H1 (cell line): ENCODE results near the gene FHDC1. TPM values are rescaled to one million over a fixed set of nuclear protein-coding genes. Genes with fewer than 3 reads are reported as not detected.

ENCODE experiments used
- EGR1 ChIP-seq: IDR thresholded peaks from 2 replicates; pipeline ENCODE4 v1.6.1; 2011; ENCODE audit warnings: low read depth, low read length, borderline replicate concordance
- GTF2F1 ChIP-seq: IDR thresholded peaks from 2 replicates; pipeline ENCODE4 v1.6.1; 2012; ENCODE audit warnings: low read depth, low read length, improper control_type of control experiment, borderline replicate concordance
- JUND ChIP-seq: IDR thresholded peaks from 2 replicates; pipeline ENCODE4 v1.6.1; 2011; ENCODE audit warnings: mild to moderate bottlenecking, improper control_type of control experiment, low read length
- TAF1 ChIP-seq: IDR thresholded peaks from 2 replicates; pipeline ENCODE4 v1.6.1; 2011; ENCODE audit warnings: mild to moderate bottlenecking, low read depth, low read length
- ZNF274 ChIP-seq: IDR thresholded peaks from 2 replicates; pipeline ENCODE4 v1.7.0; 2012; ENCODE audit warnings: low read length, borderline replicate concordance; ENCODE audit errors: extremely low read depth
- polyA plus RNA-seq, 7 experiments: library from polyadenylated mRNA; depleted of rRNA in 3 of 7; stranded (reverse) in 5 of 7; unstranded in 2 of 7; fragments of >200 nt in 5 of 7; fragments of 200-250 nt in 2 of 7; gene quantifications; 1 replicate in 5 of 7; 2 replicates in 1 of 7; 4 replicates in 1 of 7; pipeline versions ENCODE4 v1.2.1 to v1.2.3, GENCODE V29; 2011 to 2013; ENCODE audit warnings: missing spikeins in 2 of 7, mixed read lengths in 2 of 7
- total RNA-seq: library from RNA; stranded (reverse); fragmentation: NEBNext Ultra II Directional; extraction: Animal tissue kit (Norgen Biotek cat#: 25700); gene quantifications from 2 replicates; pipeline ENCODE4 v1.2.1, GENCODE V29; 2021
- TF ChIP-seq, protein P1 (sequence below): IDR thresholded peaks from 2 replicates; pipeline ENCODE4 v1.6.1; 2011; ENCODE audit warnings: low read length, improper control_type of control experiment

Gene FHDC1
- total and polyA plus RNA-seq, 2 of the 8 experiments (the other 6 are each of a cell fraction or from before 2014, with no cell fraction given) = 6.4 to 28.6 TPM

DNA sequence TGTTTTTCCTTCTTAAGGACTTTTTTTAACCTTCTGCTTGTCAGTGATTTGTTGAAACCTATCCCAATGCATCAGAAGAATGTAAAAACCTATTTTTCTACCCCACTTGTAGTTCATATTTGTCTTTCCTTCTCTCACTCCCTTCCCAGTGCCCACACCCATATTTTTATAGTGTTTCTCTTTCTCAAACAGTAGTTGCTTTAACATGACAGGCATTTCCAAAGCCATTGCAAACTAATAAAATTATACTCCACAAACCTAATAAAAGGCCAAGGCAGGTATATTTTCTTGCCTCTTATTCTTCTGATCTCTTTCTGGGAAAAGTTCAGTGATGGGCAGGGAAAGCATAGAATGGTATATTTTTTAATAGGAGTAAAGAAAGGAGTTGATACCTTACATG is 35.7 kb upstream of the FHDC1 start (continued):
- TF ChIP-seq, protein P1, sequence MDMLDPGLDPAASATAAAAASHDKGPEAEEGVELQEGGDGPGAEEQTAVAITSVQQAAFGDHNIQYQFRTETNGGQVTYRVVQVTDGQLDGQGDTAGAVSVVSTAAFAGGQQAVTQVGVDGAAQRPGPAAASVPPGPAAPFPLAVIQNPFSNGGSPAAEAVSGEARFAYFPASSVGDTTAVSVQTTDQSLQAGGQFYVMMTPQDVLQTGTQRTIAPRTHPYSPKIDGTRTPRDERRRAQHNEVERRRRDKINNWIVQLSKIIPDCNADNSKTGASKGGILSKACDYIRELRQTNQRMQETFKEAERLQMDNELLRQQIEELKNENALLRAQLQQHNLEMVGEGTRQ = no peak
- no peak for TF ChIP-seq JUND
- TF ChIP-seq TAF1 = no peak
- no peak for TF ChIP-seq GTF2F1
- no peak for TF ChIP-seq ZNF274
- TF ChIP-seq EGR1 = no peak
